ENCODE measurements around the gene CHKB.
"Not testable (repeated sequence)": the region's sequence is repeated elsewhere in the genome, so short reads cannot be mapped to it uniquely, and the experiment has no call there.

Gene CHKB

DNA sequence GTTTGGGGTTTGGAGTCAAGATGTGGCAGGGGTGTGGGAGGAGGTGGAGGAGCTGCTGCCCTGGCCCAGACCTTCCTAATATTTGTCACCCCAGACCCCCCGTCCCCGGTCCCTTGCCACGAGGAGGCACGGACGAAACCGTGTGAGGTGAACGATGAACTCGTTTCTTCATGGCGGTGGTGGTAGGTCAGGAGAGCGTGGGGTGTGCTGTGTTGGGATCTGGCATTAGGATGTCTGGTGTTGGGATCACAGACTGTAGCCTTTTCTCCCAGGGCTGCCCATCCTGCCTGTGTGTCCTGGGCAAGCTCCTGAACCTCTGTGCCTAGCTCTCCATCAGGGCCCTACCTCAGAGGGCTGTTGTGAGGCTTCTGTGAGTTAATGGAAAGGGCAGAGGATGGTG is 26.3 kb upstream of the CHKB start:
- ChIA-PET CTCF (interaction anchor here (0.9 to 1.4 kb wide), 2 partner anchors 15 to 33 kb away, joined by 3 read pairs; no protein-coding TSS in a partner anchor), POLR2A (no interaction called here)
- H3K9me3 ChIP-seq (ENCODE audit: control insufficient read depth, insufficient read depth, low read depth, low read length) = no peaks in the 10 kb centered on the region
- peaks cover 4% of the 10 kb centered on the region; the same call in 1 of the 2 replicates for H3K4me1 ChIP-seq (ENCODE audit: control insufficient read depth, insufficient read depth, low read length)
- TF ChIP-seq ZNF843 (tag by site-specific recombination; IDR thresholded peaks at IDR 0.05) = no peak
- no peak for TF ChIP-seq ZNF248 (tag by site-specific recombination; IDR thresholded peaks at IDR 0.05)
- TF ChIP-seq ZNF626 (tag by site-specific recombination; IDR thresholded peaks at IDR 0.05) = no peak
- no peak for TF ChIP-seq ZNF549 (tag by site-specific recombination; IDR thresholded peaks at IDR 0.05)
- TF ChIP-seq, protein P1, sequence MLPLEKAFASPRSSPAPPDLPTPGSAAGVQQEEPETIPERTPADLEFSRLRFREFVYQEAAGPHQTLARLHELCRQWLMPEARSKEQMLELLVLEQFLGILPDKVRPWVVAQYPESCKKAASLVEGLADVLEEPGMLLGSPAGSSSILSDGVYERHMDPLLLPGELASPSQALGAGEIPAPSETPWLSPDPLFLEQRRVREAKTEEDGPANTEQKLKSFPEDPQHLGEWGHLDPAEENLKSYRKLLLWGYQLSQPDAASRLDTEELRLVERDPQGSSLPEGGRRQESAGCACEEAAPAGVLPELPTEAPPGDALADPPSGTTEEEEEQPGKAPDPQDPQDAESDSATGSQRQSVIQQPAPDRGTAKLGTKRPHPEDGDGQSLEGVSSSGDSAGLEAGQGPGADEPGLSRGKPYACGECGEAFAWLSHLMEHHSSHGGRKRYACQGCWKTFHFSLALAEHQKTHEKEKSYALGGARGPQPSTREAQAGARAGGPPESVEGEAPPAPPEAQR (tag by site-specific recombination; IDR thresholded peaks at IDR 0.05) = no peak
- TF ChIP-seq, protein P2, sequence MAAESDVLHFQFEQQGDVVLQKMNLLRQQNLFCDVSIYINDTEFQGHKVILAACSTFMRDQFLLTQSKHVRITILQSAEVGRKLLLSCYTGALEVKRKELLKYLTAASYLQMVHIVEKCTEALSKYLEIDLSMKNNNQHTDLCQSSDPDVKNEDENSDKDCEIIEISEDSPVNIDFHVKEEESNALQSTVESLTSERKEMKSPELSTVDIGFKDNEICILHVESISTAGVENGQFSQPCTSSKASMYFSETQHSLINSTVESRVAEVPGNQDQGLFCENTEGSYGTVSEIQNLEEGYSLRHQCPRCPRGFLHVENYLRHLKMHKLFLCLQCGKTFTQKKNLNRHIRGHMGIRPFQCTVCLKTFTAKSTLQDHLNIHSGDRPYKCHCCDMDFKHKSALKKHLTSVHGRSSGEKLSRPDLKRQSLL (tag by site-specific recombination; IDR thresholded peaks at IDR 0.05) = no peak
- TF ChIP-seq BCL11B (tag by site-specific recombination; IDR thresholded peaks at IDR 0.05; ENCODE audit: low read depth) = no peak
- no peak for TF ChIP-seq KLF7 (tag by site-specific recombination; IDR thresholded peaks at IDR 0.05; ENCODE audit: borderline replicate concordance)
- no peak for TF ChIP-seq ZNF404 (tag by site-specific recombination; IDR thresholded peaks at IDR 0.05)
- TF ChIP-seq, protein P3, sequence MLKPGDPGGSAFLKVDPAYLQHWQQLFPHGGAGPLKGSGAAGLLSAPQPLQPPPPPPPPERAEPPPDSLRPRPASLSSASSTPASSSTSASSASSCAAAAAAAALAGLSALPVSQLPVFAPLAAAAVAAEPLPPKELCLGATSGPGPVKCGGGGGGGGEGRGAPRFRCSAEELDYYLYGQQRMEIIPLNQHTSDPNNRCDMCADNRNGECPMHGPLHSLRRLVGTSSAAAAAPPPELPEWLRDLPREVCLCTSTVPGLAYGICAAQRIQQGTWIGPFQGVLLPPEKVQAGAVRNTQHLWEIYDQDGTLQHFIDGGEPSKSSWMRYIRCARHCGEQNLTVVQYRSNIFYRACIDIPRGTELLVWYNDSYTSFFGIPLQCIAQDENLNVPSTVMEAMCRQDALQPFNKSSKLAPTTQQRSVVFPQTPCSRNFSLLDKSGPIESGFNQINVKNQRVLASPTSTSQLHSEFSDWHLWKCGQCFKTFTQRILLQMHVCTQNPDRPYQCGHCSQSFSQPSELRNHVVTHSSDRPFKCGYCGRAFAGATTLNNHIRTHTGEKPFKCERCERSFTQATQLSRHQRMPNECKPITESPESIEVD (tag by site-specific recombination; IDR thresholded peaks at IDR 0.05) = no peak
- TF ChIP-seq ZNF266 (tag by site-specific recombination; IDR thresholded peaks at IDR 0.05; ENCODE audit: low read depth) = no peak
- TF ChIP-seq, protein P4, sequence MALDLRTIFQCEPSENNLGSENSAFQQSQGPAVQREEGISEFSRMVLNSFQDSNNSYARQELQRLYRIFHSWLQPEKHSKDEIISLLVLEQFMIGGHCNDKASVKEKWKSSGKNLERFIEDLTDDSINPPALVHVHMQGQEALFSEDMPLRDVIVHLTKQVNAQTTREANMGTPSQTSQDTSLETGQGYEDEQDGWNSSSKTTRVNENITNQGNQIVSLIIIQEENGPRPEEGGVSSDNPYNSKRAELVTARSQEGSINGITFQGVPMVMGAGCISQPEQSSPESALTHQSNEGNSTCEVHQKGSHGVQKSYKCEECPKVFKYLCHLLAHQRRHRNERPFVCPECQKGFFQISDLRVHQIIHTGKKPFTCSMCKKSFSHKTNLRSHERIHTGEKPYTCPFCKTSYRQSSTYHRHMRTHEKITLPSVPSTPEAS (tag by site-specific recombination; IDR thresholded peaks at IDR 0.05) = no peak
- TF ChIP-seq KLF8 (tag by site-specific recombination; IDR thresholded peaks at IDR 0.05) = no peak
- TF ChIP-seq ZNF501 (tag by site-specific recombination; IDR thresholded peaks at IDR 0.05) = no peak
- TF ChIP-seq ZNF148 (tag by site-specific recombination; IDR thresholded peaks at IDR 0.05; ENCODE audit: borderline replicate concordance) = no peak
- TF ChIP-seq ELK4 (IDR thresholded peaks at IDR 0.05; ENCODE audit: borderline replicate concordance, low read depth, low read length) = no peak
- no peak for TF ChIP-seq ZNF140 (tag by site-specific recombination; IDR thresholded peaks at IDR 0.05)
- TF ChIP-seq ZNF175 (tag by site-specific recombination; IDR thresholded peaks at IDR 0.05) = no peak
- no peak for TF ChIP-seq SCRT1 (tag by site-specific recombination; IDR thresholded peaks at IDR 0.05; ENCODE audit: borderline replicate concordance)
- no peak overlapping the region for H3K27ac ChIP-seq (ENCODE audit: extremely low read depth, low read depth, low read length)
- peaks cover 0 to 58% of the 10 kb centered on the region in 2 experiments; a peak in 1 of 3 replicates for H3K36me3 ChIP-seq (ENCODE audit: control insufficient read depth in 2 of 2, insufficient read depth in 1 of 2, low read length in 2 of 2)
- no peak overlapping the region for H3K4me3 ChIP-seq (ENCODE audit: low read depth, low read length)

- H3K36me3 ChIP-seq (ENCODE audit: control insufficient read depth in 2 of 2, insufficient read depth in 1 of 2, low read length in 2 of 2) = peaks cover 0 to 64% of the 10 kb centered on the region in 2 experiments; a peak in 1 of 3 replicates
- CTCF ChIA-PET = interaction anchor here (0.9 kb wide), 1 partner anchor 15 kb away, joined by 3 read pairs; no protein-coding TSS in a partner anchor
- H3K27ac ChIP-seq (ENCODE audit: extremely low read depth, low read depth, low read length); H3K4me1 ChIP-seq (ENCODE audit: control insufficient read depth, insufficient read depth, low read length); POLR2A ChIA-PET; H3K9me3 ChIP-seq (ENCODE audit: control insufficient read depth, insufficient read depth, low read depth, low read length); H3K4me3 ChIP-seq (ENCODE audit: low read depth, low read length): not testable (repeated sequence)
These were observed 25.6 kb upstream of the CHKB start for GRCh38 chr22:50608058-50608840.
